Fibroblast of the aortic adventitia (primary cell): Measurements from ENCODE around the gene MYOC. TPM values are rescaled to one million over a fixed set of nuclear protein-coding genes. Genes with fewer than 3 reads are reported as not detected.
"Not testable (repeated sequence)": the region's sequence is repeated elsewhere in the genome, so short reads cannot be mapped to it uniquely, and the experiment has no call there.

ENCODE experiments used
- DNase-seq: peaks from one replicate; pipeline ENCODE4 v3.0.0-alpha.2; 2010; ENCODE audit warnings: low read depth
- H3K4me3 ChIP-seq: 2 replicates; pipeline ENCODE4 v1.5.1; 2011; ENCODE audit warnings: low read depth, mild to moderate bottlenecking, control low read depth, low read length, moderate library complexity
- total RNA-seq: library from RNA; depleted of rRNA; stranded (reverse); fragments of >200 nt; gene quantifications from 2 replicates; pipeline ENCODE4 v1.2.3, GENCODE V29; 2012; ENCODE audit warnings: low replicate concordance
- TF ChIP-seq, protein P1 (sequence below): IDR thresholded peaks from 2 replicates; pipeline ENCODE4 v1.5.1; 2011; ENCODE audit warnings: mild to moderate bottlenecking, low read length, control low read depth, inconsistent platforms; ENCODE audit not compliant: insufficient read depth

The MYOC gene
- total RNA-seq, 1 donor: 0.36 TPM

DNA sequence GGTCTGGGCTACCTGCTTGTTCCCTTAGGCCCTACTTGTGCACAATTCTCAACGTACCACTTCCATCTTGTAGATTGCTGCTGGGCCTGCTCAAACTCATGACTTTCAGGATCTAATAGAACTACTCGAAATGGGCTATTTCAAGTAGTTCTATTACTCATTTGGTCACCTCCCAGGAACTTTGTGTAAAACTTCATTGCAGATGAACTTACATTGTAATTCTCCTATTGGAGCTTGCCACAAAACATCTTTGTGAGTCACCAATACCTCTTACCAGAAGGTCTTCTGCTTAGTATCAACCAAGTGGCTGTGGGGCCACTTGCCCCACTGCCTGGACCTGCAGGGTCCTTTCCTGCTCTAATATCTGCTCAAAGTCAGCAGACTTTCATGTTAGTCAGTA lies 41.2 kb downstream of the MYOC start:
- no peak overlapping the region for H3K4me3 ChIP-seq
- TF ChIP-seq, protein P1, sequence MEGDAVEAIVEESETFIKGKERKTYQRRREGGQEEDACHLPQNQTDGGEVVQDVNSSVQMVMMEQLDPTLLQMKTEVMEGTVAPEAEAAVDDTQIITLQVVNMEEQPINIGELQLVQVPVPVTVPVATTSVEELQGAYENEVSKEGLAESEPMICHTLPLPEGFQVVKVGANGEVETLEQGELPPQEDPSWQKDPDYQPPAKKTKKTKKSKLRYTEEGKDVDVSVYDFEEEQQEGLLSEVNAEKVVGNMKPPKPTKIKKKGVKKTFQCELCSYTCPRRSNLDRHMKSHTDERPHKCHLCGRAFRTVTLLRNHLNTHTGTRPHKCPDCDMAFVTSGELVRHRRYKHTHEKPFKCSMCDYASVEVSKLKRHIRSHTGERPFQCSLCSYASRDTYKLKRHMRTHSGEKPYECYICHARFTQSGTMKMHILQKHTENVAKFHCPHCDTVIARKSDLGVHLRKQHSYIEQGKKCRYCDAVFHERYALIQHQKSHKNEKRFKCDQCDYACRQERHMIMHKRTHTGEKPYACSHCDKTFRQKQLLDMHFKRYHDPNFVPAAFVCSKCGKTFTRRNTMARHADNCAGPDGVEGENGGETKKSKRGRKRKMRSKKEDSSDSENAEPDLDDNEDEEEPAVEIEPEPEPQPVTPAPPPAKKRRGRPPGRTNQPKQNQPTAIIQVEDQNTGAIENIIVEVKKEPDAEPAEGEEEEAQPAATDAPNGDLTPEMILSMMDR: no peak
- DNase-seq: peak; percentile 58

DNA sequence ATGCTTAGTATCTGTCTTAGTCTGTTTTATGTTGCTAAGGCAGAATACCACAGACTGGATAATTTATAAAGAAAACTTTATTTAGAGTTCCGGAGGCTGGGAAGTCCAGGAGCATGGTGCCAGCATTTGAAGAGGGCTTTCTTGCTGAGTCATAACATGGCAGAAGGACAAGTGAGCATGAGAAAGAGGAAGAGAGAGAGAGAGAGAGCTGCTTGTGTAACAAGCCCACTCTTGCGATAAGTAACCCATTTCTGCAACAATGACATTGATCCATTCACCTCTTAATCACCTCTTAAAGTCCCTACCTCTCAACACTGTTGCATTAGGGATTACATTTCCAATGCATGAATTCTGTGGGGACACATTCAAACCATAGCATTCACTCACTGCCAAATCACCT lies 42.1 kb downstream of the MYOC start:
- TF ChIP-seq, protein P1: no peak
- no peak overlapping the region for H3K4me3 ChIP-seq
- peak; percentile 69 for DNase-seq

DNA sequence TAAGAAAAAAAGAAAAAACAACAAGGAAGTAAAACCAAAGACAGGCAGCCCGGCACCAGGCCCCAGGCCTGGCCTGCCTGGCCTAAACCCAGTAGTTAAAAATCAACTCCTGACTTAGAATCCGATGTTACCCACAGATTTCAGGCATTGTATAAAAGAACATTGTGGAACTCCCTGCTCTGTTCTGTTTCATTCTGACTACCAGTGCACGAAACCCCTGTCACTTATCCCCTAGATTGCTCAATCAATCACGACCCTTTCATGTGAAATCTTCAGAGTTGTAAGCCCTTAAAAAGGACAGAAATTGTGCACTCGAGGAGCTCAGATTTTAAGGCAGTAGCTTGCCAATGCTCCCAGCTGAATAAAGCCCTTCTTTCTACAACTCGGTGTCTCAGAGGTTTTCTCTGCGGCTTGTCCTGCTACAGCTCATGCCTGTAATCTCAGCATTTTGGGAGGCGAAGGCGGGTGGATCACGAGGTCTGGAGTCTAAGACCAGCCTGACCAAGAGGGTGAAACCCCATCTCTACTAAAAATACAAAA lies 46.0 kb downstream of the MYOC start:
- DNase-seq: no peak
- no peak overlapping the region for H3K4me3 ChIP-seq
- TF ChIP-seq, protein P1: no peak

DNA sequence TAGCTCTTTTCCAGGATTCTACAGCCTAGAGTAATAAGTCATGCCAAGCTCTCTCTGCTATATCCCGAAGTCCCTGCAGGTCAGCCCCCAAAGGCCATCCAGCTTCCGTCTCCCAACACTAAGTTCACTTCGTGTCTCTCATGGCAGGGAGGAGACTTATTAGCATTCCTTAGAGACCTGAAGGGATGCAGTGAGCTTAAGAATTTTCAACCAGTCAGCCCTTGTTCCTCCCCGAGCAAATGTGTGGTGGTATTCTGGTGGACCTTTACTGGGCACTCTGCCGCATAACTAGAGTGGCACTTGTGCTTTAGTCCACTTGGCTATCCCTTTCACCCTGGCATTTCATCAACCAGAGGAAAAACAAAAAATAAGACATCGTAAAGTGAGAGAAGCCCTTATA lies 49.4 kb downstream of the MYOC start:
- H3K4me3 ChIP-seq, DNase-seq: not testable (repeated sequence)

DNA sequence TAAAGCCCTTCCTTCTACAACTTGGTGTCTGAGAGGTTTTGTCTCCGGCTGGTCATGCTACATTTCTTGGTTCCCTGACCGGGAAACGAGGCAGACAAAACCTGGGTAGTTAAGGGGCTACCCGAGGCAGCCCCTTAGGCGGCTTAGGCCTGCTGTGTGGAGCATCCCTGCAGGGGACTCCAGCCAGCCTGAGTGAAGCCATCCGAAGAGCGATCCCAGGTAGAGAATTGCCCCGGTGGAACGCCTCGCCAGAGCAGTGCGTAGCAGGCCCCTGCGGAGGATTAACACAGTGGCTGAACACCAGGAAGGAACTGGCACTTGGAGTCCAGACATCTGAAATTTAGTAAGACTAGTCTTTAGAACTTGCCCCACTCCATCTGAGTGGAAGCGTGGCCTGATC lies 51.6 kb downstream of the MYOC start:
- TF ChIP-seq, protein P1: no peak
- no peak overlapping the region for H3K4me3 ChIP-seq
- DNase-seq: no peak

DNA sequence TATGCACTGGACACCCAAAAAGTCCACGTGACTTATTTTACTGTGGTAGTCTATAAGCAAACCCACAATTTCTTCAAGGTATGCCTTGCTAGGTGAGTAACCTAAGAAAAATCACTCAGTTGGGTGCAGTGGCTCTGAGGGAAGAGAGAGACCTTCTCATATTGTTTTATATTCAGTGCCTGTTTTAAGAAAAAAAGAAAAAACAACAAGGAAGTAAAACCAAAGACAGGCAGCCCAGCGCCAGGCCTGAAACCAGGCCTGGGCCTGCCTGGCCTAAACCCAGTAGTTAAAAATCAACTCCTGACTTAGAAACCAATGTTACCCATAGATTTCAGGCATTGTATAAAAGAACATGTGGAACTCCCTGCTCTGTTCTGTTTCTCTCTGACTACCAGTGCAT lies 52.2 kb downstream of the MYOC start:
- not testable (repeated sequence) for DNase-seq, H3K4me3 ChIP-seq

DNA sequence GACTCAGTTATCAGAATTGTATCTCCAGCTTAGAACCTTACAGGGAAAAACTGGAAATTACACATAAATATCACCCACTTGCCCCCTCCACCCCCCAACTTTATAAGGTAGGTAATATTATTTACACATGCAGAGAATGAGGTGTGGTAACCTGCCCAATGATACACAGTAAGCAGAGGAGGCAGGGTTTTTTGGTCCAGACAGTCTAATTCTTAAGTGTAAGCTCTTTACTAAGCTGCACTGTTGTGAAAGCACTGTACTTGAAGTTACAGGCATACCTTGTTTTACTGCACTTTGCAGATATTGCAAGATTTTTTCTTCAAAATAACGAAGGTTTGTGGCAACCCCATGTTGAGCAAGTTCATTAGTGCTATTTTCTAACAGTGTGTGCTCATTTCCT lies 55.3 kb downstream of the MYOC start:
- no peak overlapping the region for H3K4me3 ChIP-seq
- no peak for DNase-seq
- TF ChIP-seq, protein P1: no peak

DNA sequence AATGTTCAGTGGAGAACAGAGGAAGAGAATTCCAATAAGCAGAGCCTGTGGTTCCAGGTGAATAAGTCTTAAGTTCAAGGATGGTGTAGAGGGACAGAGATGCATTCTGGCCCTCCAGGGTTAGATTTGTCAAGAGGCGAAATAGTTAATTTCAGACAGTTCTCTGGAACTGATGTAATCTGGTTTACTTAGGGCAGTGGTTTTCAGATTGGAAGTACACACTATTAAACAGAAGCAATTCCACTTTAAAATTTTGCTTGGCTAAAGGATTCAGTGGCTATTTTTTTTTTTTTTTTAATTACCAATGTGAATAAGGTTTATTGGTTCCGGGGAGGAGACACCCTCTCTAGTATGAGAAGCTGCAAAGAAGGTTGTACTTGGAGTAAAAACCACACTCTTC lies 55.8 kb downstream of the MYOC start:
- H3K4me3 ChIP-seq: no peak overlapping the region
- TF ChIP-seq, protein P1: no peak
- no peak for DNase-seq
